ENCODE data around the gene CELF6. TPM values are rescaled to one million over a fixed set of nuclear protein-coding genes. Genes with fewer than 3 reads are reported as not detected.

CELF6 gene
- not detected in 2 replicates for total RNA-seq (2021)
- not detected for Bru-seq, nascent RNA
- BruChase-seq, experiment 1, labeled RNA remaining after a 2-hour chase, result not detected
- BruChase-seq, experiment 2, labeled RNA remaining after a 6-hour chase, result not detected
- long read RNA-seq, result 0 reads

DNA sequence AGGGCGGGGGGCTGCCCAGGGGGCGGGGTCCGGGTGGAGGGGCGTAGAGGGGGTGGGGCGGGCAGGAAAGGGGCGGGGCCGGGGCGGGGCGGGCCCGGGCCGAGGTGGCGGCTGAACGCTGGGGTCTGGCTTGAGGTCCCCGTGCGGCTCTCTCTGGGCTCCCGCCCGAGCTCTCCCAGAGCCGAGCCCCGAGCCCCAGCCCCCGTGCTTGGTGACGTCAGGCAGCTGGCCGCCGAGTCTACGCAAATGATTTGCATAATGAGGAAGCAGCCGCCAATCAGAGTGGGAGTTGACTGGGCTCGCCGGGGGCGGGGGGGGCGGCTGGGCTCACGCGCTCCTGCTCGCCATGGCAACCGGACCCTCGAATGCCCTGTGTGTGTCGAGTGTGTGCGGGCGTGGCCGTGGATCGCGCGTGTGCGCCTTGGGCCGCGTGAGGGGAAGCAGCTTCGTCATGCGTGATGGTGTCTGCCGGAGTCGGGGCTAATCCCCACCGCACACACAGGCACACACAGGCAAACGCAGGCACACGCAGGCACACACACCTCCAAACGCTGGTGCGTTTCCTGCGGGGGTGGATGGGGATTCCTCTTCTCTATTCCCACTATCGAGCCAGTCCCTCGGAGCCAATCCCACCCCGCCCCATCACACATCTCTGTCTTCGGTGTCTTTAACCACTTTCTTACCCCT is at the start of gene CELF6:
Gene CELF6 (minus strand): TSS at position 173 of the 687 bp plus-strand sequence. CDS start 283 bp downstream, outside the sequence.
- ChIA-PET POLR2A (ENCODE audit: low non-redundant PET) (no interaction called here), CTCF (no interaction called here)
- peak within 1 kb of the TSS; percentile 40 for H3K4me3 ChIP-seq (ENCODE audit: low read depth, low read length, poor library complexity, severe bottlenecking)
- TF ChIP-seq EZH2 (IDR thresholded peaks at IDR 0.05; ENCODE audit: borderline replicate concordance, low read depth, low read length, poor library complexity, severe bottlenecking), result no peak
- peaks cover 2% of the 10 kb centered on the region for H3K27me3 ChIP-seq (replicated peaks; ENCODE audit: insufficient read depth, low read depth, low read length, poor library complexity)
- no peak within 1 kb of the TSS for H3K27ac ChIP-seq (ENCODE audit: low read depth, low read length, poor library complexity, severe bottlenecking)
- no TSS peak for BruUV-seq (replicated peaks)
- no peaks in the 10 kb centered on the region for H3K36me3 ChIP-seq (ENCODE audit: insufficient read depth, low read length, poor library complexity, severe bottlenecking)
- peak; percentile 87 for DNase-seq (ENCODE audit: low spot score)
- intact Hi-C loops (cut with micrococcal nuclease; ENCODE audit: unreplicated experiment), result no loop called here
- H3K4me1 ChIP-seq (ENCODE audit: insufficient read depth, low read length, poor library complexity, severe bottlenecking), result no peaks in the 10 kb centered on the region
- H3K9me3 ChIP-seq (ENCODE audit: low read depth, low read length, poor library complexity, severe bottlenecking), result no peaks in the 10 kb centered on the region

DNA sequence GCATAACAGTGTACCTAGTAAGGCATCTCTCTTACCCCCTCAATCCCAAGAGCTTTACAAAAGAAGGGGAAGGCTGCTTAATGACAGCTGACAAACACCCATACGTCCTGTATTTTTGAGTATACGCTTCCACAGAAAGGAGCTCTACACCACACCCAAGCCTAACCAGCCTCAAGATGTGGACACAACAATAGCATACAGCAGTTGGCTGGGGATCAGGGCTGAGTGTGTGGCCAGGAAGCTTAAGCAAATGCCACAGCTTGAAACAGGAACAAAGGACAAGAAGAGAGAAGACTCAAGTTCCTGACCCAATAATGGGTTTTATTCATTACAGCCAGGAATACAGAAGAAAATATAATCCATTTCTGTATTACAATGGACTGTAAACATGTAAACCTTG is 48.9 kb upstream of the CELF6 start:
- no peak overlapping the region for H3K4me3 ChIP-seq (ENCODE audit: low read depth, low read length, poor library complexity, severe bottlenecking)
- TF ChIP-seq, protein P1, sequence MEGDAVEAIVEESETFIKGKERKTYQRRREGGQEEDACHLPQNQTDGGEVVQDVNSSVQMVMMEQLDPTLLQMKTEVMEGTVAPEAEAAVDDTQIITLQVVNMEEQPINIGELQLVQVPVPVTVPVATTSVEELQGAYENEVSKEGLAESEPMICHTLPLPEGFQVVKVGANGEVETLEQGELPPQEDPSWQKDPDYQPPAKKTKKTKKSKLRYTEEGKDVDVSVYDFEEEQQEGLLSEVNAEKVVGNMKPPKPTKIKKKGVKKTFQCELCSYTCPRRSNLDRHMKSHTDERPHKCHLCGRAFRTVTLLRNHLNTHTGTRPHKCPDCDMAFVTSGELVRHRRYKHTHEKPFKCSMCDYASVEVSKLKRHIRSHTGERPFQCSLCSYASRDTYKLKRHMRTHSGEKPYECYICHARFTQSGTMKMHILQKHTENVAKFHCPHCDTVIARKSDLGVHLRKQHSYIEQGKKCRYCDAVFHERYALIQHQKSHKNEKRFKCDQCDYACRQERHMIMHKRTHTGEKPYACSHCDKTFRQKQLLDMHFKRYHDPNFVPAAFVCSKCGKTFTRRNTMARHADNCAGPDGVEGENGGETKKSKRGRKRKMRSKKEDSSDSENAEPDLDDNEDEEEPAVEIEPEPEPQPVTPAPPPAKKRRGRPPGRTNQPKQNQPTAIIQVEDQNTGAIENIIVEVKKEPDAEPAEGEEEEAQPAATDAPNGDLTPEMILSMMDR (conservative IDR thresholded peaks at IDR 0.05; ENCODE audit: low read depth, low read length), result no peak
- no peak for TF ChIP-seq EZH2 (IDR thresholded peaks at IDR 0.05; ENCODE audit: borderline replicate concordance, low read depth, low read length, poor library complexity, severe bottlenecking)
- BruUV-seq (replicated peaks), result no TSS peak
- CTCF ChIA-PET, result no interaction called here
- H3K4me1 ChIP-seq (ENCODE audit: insufficient read depth, low read length, poor library complexity, severe bottlenecking), result no peaks in the 10 kb centered on the region
- no peaks in the 10 kb centered on the region for H3K27me3 ChIP-seq (replicated peaks; ENCODE audit: insufficient read depth, low read depth, low read length, poor library complexity)
- POLR2A ChIA-PET (ENCODE audit: low non-redundant PET), result interaction anchor here (0.6 kb wide), 1 partner anchor 34 kb away, joined by 3 read pairs; no protein-coding TSS in a partner anchor
- no peak overlapping the region for H3K27ac ChIP-seq (ENCODE audit: low read depth, low read length, poor library complexity, severe bottlenecking)
- no peaks in the 10 kb centered on the region for H3K9me3 ChIP-seq (ENCODE audit: low read depth, low read length, poor library complexity, severe bottlenecking)
- H3K36me3 ChIP-seq (ENCODE audit: insufficient read depth, low read length, poor library complexity, severe bottlenecking), result no peaks in the 10 kb centered on the region
- intact Hi-C loops (cut with micrococcal nuclease; ENCODE audit: unreplicated experiment), result no loop called here
- no peak for DNase-seq (ENCODE audit: low spot score)

DNA sequence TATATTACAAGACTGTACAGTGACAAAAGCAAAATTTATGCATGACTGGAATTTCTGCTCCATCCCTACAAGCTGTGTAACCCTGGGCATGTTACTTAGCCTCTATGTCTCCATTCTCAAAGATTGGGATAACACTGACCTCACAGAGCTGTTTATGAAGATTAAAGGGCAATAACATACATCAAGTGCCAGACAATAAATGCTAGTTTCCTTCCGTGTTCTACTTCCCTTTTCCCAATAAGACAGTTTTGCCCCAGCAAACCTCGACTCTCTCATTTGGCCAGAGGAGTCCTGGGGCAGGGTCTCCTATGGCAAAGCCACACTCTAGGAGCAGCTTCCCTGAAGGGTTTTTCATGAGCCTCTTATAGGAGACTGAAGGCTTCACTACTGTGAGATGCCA is 48.4 kb upstream of the CELF6 start:
- H3K4me1 ChIP-seq (ENCODE audit: insufficient read depth, low read length, poor library complexity, severe bottlenecking), result no peaks in the 10 kb centered on the region
- TF ChIP-seq, protein P1 (conservative IDR thresholded peaks at IDR 0.05; ENCODE audit: low read depth, low read length), result no peak
- no peak for TF ChIP-seq EZH2 (IDR thresholded peaks at IDR 0.05; ENCODE audit: borderline replicate concordance, low read depth, low read length, poor library complexity, severe bottlenecking)
- no peak overlapping the region for H3K4me3 ChIP-seq (ENCODE audit: low read depth, low read length, poor library complexity, severe bottlenecking)
- DNase-seq (ENCODE audit: low spot score), result no peak
- H3K9me3 ChIP-seq (ENCODE audit: low read depth, low read length, poor library complexity, severe bottlenecking), result no peaks in the 10 kb centered on the region
- H3K27me3 ChIP-seq (replicated peaks; ENCODE audit: insufficient read depth, low read depth, low read length, poor library complexity), result no peaks in the 10 kb centered on the region
- POLR2A ChIA-PET (ENCODE audit: low non-redundant PET), result interaction anchor here (0.6 kb wide), 1 partner anchor 33 kb away, joined by 3 read pairs; no protein-coding TSS in a partner anchor
- H3K36me3 ChIP-seq (ENCODE audit: insufficient read depth, low read length, poor library complexity, severe bottlenecking), result no peaks in the 10 kb centered on the region
- no TSS peak for BruUV-seq (replicated peaks)
- H3K27ac ChIP-seq (ENCODE audit: low read depth, low read length, poor library complexity, severe bottlenecking), result no peak overlapping the region
- CTCF ChIA-PET, result no interaction called here
- intact Hi-C loops (cut with micrococcal nuclease; ENCODE audit: unreplicated experiment), result no loop called here
